AG08395 (cell line): ENCODE data around the gene SIRT2.
"Not testable (repeated sequence)": the region's sequence is repeated elsewhere in the genome, so short reads cannot be mapped to it uniquely, and the experiment has no call there.

ENCODE experiments used
- DNase-seq: peaks from one replicate; pipeline ENCODE4 v3.0.0; 2012; ENCODE audit warnings: mixed read lengths, low spot score

Gene SIRT2

GRCh38 chr19:38894968-38895367 is 4.5 kb downstream of the SIRT2 start:
- DNase-seq = no peak

GRCh38 chr19:38893341-38893771 is 6.1 kb downstream of the SIRT2 start:
- no peak for DNase-seq

- DNase-seq = no peak
Measured at GRCh38 chr19:38892841-38893240, 6.6 kb downstream of the SIRT2 start.

GRCh38 chr19:38891771-38892170 is 7.6 kb downstream of the SIRT2 start:
- DNase-seq = no peak

DNA sequence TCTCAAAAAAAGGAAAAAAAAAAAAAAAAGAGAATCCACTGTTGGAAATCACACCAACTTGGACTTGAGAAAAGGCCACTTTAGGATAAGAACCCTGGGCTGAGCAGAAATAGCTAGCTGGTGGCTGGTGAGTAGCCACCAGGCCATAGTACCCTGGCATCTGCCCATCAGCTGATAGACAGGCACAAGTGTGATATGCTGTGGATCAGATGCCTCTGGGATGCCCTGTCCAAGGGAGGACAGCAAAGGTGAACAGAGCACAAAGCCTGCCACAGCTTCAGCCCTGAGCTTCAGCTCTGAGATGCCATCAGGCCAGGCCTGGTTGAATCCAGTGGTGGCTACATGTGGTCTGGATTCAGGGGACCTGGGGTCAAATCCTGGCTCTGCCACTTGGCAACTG is 8.7 kb downstream of the SIRT2 start:
- no peak for DNase-seq

DNA sequence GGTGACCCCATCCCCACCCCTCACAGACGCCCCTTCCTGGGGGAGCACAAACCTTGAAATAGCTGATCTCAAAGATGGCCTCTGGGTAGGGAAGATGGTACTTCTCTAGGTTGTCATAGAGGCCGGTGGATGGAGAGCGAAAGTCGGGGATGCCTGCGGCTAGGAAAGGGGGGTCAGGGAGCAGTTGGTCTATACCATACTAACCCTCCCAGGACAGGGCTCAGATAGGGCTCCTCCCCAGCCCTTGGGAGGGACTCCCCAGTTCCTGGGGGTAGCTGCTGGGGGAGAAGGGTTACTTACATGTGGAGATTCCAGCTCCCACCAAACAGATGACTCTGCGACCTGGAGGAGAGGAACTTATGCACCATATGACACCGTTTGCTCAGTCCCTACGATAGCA is 9.6 kb downstream of the SIRT2 start:
- no peak for DNase-seq

GRCh38 chr19:38888876-38889275 is 10.5 kb downstream of the SIRT2 start:
- no peak for DNase-seq

GRCh38 chr19:38884691-38885090 is 14.7 kb downstream of the SIRT2 start:
- DNase-seq = not testable (repeated sequence)

GRCh38 chr19:38883286-38883685 is 16.1 kb downstream of the SIRT2 start:
- no peak for DNase-seq

- no peak for DNase-seq
Measured at GRCh38 chr19:38880882-38881609, 18.4 kb downstream of the SIRT2 start.

GRCh38 chr19:38880076-38880881 is 19.1 kb downstream of the SIRT2 start:
- DNase-seq = no peak

- no peak for DNase-seq
Measured at GRCh38 chr19:38879400-38879751, 20.0 kb downstream of the SIRT2 start.

DNA sequence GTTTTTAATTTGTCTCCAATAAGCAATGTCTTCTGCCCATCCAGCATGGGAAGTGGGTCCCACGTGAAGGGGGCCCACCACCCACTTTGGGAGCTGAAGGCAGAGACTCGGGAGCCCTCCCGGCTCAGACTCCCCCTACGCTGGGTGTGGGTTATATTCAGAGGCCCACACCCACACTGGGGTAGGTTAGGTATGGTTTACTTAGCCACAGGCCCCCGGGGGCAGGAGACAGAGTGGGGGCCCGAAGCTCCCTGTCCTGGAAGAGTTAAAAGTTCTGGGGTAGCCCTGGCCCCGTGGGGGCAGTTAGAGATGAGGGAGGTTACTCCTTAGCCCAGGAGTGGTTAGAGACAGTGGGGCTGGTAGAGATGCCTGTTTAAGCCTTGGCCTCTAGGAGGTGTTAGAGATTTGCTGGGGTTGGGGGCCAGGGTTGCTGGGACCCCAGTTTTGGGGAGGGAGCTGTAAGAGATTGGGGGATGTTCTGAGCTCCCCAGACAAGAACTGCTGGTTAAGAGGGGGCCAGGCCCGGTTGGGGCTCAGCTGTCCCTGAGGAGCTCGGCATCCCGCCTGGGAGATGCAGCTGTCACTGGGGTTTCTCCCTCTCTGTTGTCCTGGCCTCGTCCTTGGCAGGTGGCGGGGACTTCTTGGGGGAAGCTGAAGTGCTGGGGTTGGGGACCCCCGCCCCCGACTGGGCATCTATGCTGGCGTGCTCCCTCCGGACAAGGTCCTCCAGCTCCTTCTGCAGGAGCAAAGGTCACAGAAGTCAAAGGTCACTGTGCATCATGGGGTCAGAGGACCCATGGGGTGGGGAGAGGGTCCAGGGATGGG is 20.6 kb downstream of the SIRT2 start:
- no peak for DNase-seq

GRCh38 chr19:38877781-38878574 is 21.4 kb downstream of the SIRT2 start, which contains the start of gene RINL:
RINL (minus strand) TSS chr19:38878275; CDS start chr19:38876742, 1,533 bp downstream.
- no peak for DNase-seq

GRCh38 chr19:38875656-38876395 is 23.6 kb downstream of the SIRT2 start:
- no peak for DNase-seq

DNA sequence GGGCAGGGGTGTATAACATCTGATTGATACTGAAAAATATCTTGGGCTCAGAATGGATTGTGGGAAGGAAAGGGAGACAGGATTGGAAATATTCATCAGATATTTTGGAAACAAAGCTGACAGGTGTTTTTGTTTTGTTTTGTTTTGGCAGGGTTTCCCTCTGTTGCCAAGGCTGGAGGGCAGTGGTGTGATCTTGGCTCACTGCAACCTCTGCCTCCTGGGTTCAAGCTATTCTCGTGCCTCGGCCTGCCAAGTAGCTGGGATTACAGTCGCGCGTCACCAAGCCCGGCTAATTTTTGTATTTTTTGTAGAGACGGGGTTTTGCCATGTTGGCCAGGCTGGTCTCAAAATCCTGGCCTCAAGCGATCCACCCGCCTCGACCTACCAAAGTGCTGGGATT is 26.0 kb downstream of the SIRT2 start:
- DNase-seq = not testable (repeated sequence)

GRCh38 chr19:38870612-38871011 is 28.8 kb downstream of the SIRT2 start:
- DNase-seq = no peak

DNA sequence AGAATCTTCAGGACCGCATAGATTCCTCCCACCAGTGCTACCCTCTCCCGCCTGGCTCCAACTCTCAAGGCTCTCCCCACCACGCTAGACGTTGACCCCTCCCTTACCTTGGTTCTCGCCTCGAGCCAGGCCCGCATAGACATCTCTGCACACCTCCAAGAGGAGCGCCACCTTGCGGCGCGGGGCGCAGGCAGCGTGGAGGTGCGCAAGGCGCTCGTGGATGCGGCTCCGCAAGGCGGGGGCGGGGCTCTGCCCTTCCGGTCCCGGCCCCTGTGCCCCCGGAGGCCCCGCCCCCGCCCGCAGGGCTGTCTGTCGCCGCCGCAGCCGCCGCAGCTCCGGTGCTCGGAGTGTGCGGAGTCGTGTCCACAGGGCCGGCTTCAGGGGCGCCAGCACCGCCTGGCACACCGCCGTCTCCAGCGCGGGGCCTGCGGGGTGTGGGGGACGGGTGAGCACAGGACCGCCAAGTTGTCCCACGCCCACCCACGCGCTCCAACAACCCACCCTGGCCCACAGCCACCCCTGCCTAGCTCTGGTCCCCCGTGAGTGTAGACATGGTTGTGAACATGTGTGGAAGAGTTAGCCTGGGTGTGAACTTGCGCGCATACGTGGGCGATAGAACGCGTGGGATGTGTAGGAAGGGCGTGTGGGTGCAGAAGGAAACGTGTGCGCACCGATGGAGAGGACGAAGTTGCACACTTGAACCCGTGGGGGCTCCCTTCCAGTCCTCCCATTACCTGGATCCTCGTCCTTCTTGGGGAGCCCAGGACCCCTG is 29.4 kb downstream of the SIRT2 start:
- DNase-seq = peak; percentile 78

- peak; percentile 1 for DNase-seq
Measured at GRCh38 chr19:38869160-38869835, 30.1 kb downstream of the SIRT2 start.

- DNase-seq = no peak
Measured at GRCh38 chr19:38868551-38868950, 30.9 kb downstream of the SIRT2 start.
